Mucosa of descending colon (tissue), 3 donors: ENCODE measurements around the gene MVB12A. TPM values are rescaled to one million over a fixed set of nuclear protein-coding genes. Genes with fewer than 3 reads are reported as not detected.
A peak's percentile ranks its signal among the peaks of the same experiment; 100 is the strongest.

ENCODE experiments used
- ATAC-seq: fragments of 200-7000 bp; cut with Tn5 transposase; one replicate; pipeline ENCODE4 v1.9.1; 2020; ENCODE audit warnings: mild to moderate bottlenecking, moderate library complexity
- DNase-seq, 3 donors: peaks; one replicate each; pipeline ENCODE4 v3.0.0-alpha.2; 2020
- H3K36me3 ChIP-seq: fragments of 200-600 bp; one replicate; pipeline ENCODE4 v1.8.0; 2021; ENCODE audit warnings: low read depth, mild to moderate bottlenecking
- H3K4me1 ChIP-seq: fragments of 200-600 bp; one replicate; pipeline ENCODE4 v1.8.0; 2021; ENCODE audit warnings: low read depth, mild to moderate bottlenecking
- H3K4me3 ChIP-seq: fragments of 200-600 bp; one replicate; pipeline ENCODE4 v1.8.0; 2021; ENCODE audit warnings: mild to moderate bottlenecking
- H3K9me3 ChIP-seq: fragments of 200-600 bp; one replicate; pipeline ENCODE4 v1.8.0; 2021; ENCODE audit warnings: mild to moderate bottlenecking
- intact Hi-C, 2 donors: fragments of 100-400 bp; cut with DNase I in 1 of 2; cut with micrococcal nuclease in 1 of 2; formaldehyde crosslinking; loops; one replicate each; pipeline versions ENCODE4 v1.11.0 to v1.11.1; 2022; cut with DNase I, micrococcal nuclease
- total RNA-seq, 3 donors: library from RNA; stranded (reverse); fragmentation: NEBNext Ultra II Directional in 2 of 3; extraction: Animal tissue kit (Norgen Biotek cat#: 25700) in 2 of 3; gene quantifications; one replicate each; pipeline versions ENCODE4 v1.2.1 to v1.2.4, GENCODE V29; 2021 to 2023
- TF ChIP-seq, protein P1 (sequence below): fragments of 200-600 bp; IDR thresholded peaks from one replicate; pipeline ENCODE4 v1.8.0; 2022; ENCODE audit warnings: antibody characterized with exemption, mild to moderate bottlenecking
- donor health status: DM: no; HTN: no; CAD: no; lungs with moderate emphysema.
- donor health status: DM: no; HTN: no; CAD: no.
- donor health status: DM: no; HTN: yes; CAD: no.

MVB12A gene
- total RNA-seq, 3 donors from 2014 or later, result 42.7 to 53.3 (median 52.1) TPM

DNA sequence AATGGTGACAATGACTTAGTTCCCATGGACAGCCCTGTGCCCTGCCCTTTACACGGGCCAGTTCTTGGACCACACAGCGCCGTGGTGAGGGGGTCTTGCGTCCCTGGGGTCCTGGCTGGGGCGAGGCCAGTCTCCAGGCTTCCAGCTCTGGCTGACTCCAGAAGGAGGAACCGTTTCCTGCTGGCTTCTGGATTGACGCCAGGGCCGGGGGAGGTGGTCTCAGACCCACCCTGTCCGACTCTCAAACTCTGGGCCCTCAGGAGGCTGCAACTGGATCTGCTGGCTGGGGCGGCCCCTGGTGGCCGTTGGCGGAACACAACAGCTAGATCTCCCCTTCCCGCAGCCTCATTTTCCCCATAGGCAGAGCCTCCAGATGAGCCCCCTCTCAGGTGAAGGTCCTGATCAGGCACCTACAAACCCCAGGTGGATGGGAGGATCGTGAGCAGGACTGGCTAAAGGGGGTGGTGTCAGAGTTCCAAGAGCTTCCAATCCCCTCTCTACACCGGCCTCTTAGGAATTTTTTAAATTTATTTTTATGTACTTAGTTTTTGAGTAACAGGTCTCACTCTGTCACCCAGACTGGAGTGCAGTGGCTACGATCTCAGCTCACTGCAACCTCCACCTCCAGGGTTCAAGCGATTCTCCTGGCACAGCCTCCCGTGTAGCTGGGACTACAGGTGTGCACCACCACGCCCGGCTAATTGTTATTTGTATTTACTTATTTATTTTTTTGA is 33.8 kb upstream of the MVB12A start:
- DNase-seq (peak; percentile 68 to 77 (median 75)), ATAC-seq (peak; percentile 65)
- intact Hi-C loops, result loop anchor here (5.0 kb wide), 1 partner anchor 39 kb away; no protein-coding TSS in a partner anchor
- Histone ChIP-seq H3K4me1 (peaks cover 8% of the 10 kb centered on the region), H3K36me3 (no peaks in the 10 kb centered on the region), H3K4me3 (no peak overlapping the region), H3K9me3 (no peaks in the 10 kb centered on the region)
- TF ChIP-seq, protein P1, sequence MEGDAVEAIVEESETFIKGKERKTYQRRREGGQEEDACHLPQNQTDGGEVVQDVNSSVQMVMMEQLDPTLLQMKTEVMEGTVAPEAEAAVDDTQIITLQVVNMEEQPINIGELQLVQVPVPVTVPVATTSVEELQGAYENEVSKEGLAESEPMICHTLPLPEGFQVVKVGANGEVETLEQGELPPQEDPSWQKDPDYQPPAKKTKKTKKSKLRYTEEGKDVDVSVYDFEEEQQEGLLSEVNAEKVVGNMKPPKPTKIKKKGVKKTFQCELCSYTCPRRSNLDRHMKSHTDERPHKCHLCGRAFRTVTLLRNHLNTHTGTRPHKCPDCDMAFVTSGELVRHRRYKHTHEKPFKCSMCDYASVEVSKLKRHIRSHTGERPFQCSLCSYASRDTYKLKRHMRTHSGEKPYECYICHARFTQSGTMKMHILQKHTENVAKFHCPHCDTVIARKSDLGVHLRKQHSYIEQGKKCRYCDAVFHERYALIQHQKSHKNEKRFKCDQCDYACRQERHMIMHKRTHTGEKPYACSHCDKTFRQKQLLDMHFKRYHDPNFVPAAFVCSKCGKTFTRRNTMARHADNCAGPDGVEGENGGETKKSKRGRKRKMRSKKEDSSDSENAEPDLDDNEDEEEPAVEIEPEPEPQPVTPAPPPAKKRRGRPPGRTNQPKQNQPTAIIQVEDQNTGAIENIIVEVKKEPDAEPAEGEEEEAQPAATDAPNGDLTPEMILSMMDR, result peak; percentile 84

DNA sequence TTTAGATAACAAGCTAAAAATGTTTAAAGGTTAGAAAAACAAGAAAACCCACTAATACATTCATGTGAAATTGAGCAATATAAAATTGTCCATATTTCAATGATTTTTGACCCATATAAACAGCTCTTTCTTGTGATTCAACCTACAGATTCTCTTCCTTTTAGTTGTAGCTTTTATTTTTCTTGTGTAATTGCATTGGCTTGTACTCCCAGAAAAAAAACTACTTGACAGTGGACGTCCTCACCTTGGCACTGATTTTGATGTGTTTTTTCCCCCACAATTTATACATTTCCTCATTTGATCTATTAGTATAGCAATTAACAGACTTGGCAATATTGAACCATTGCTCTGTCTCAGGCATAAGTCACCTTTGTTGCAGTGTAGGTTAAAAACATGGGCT is 30.6 kb upstream of the MVB12A start:
- Histone ChIP-seq H3K36me3 (no peaks in the 10 kb centered on the region), H3K4me1 (peaks cover 12% of the 10 kb centered on the region), H3K9me3 (no peaks in the 10 kb centered on the region), H3K4me3 (no peak overlapping the region)
- DNase-seq (no peak), ATAC-seq (no peak)
- TF ChIP-seq, protein P1, result no peak
- intact Hi-C loops, result loop anchor here (5.0 kb wide), 1 partner anchor 42 kb away; no protein-coding TSS in a partner anchor

DNA sequence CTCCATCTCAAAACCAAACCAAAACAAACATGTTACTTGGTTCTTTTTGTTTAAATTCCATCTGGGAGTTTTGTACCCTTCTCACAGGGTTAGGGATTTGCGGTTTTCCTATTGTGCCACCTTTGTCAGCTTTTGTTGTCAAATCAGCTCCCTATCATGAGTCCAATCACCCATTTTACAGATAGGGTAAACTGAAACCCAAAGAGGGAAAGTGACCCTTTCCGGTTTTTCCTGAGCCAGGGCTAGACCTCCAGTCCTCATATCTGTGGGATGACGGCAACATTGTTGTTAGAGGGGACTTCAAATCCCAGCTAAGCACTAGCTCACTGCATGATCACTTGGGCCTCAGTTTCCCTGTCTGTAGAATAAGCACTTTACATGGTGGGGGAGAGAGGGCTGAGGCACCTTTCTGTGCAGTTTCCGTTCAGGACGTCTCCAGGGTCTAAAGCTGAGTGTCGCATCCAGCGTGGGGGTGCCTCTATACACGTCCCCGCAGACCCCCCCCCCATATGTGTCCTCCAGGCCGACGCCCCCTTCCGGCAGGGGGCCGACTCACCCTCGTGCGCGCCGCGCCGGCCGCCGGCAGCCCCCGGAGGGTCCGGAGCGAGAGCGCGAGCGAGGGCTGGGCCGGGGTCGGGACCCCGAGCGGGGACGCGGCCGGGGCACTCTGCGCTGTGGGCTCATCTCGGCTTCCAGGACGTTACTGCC is 29.7 kb upstream of the MVB12A start:
- intact Hi-C loops, result loop anchor here (5.0 to 10.0 kb wide), 3 partner anchors 43 to 95 kb away; partner anchors contain the start of gene NXNL1 (in 1 of the 2)
- H3K4me3 ChIP-seq, result no peak overlapping the region
- no peak for ATAC-seq
- peaks cover 12% of the 10 kb centered on the region for H3K4me1 ChIP-seq
- no peaks in the 10 kb centered on the region for H3K9me3 ChIP-seq
- peak in 1 of 3 donors; percentile 49 for DNase-seq
- H3K36me3 ChIP-seq, result no peaks in the 10 kb centered on the region
- TF ChIP-seq, protein P1, result no peak

DNA sequence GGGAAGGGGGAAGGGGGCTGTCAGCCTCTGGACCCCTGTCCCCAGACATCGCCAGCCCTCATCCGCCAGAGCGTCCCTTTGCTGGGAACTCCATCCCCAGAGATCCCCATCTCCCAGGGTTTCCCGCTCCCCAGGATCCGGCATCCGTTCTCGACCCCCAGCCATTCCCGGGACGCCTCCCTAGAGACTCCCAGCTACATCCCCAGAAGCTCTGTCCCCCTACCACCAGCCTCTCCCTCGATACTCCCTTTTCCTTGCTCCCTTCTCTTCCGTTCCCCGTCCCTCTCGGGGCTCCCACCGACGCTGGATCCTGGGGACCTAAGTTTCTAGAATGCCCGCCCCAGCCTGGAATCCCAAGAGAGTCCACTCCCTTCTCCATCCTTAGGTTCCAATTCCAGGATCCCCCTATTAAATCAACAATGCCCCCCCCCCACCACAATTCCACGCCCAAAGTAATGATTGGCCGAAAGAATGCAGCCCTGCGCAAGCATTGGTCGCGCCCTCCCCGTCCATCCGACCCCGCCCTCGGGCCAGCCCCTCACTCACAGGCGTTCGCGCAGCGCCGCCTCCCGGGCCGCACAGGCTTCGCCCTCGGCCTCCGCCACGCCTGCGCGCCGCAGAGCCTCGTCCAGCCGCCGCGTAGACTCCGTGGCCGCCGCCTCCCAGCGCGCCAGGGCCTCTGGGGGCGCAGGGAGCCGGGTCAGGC is 29.0 kb upstream of the MVB12A start:
- ATAC-seq (peak; percentile 99), DNase-seq (peak; percentile 92 to 93 (median 92))
- intact Hi-C loops, result loop anchor here in 1 of 2 donors (10.0 kb wide), 2 partner anchors 74 to 96 kb away; partner anchors contain the start of gene NXNL1
- TF ChIP-seq, protein P1, result peak; percentile 74
- Histone ChIP-seq H3K36me3 (no peaks in the 10 kb centered on the region), H3K9me3 (no peaks in the 10 kb centered on the region), H3K4me1 (peaks cover 12% of the 10 kb centered on the region), H3K4me3 (no peak overlapping the region)

DNA sequence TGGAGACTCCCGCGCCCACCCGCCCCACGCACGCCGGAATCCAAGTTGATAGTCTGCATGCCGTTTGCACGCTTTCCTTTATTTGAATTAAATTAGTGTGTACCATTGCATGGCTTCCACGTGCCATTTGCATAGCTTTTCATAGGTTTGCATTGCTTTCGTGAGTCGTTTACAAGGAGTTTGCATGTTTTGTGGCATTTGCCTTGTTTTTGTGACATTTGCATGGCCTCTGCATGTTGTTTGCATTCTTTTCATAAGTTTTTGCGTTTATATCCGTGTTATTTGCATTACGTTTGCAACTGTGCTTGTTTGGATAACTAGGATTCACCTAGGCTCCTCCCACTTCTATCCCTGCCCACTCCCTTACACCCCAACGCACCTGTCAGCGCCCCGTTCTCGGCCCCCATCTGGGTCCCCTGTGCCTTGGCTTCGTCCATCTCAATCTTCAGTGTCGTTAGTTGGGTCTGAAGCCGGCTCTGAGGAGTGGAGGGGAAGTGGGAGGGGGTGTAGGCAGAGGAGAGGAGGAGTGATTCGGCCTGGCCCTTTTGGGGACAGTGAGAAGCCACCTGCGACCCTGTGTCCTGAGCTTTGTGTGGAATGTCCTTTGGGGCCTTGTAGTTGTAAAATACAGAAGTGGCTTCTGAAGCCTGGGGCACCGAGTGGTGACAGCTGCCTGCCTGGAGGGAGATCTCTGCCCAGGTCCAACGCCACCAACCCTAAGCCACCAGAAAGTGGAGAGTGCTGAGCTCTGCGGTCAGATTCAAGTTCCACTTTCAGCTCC is 28.3 kb upstream of the MVB12A start:
- intact Hi-C loops, result loop anchor here in 1 of 2 donors (10.0 kb wide), 2 partner anchors 73 to 97 kb away; partner anchors contain the start of gene NXNL1
- H3K4me1 ChIP-seq, result peaks cover 12% of the 10 kb centered on the region
- H3K9me3 ChIP-seq, result no peaks in the 10 kb centered on the region
- no peaks in the 10 kb centered on the region for H3K36me3 ChIP-seq
- no peak for DNase-seq
- ATAC-seq, result peak; percentile 6
- H3K4me3 ChIP-seq, result no peak overlapping the region
- TF ChIP-seq, protein P1, result no peak
